IMR-90 (cell line): ENCODE measurements around the gene KIAA1614. TPM values are rescaled to one million over a fixed set of nuclear protein-coding genes. Genes with fewer than 3 reads are reported as not detected.
A peak's percentile ranks its signal among the peaks of the same experiment; 100 is the strongest.

Experiments used
- ATAC-seq: fragments of 200-7000 bp; cut with Tn5 transposase; 2 replicates; pipeline ENCODE4 v1.9.1; 2020; ENCODE audit warnings: low read depth, mild to moderate bottlenecking, moderate library complexity
- BruUV-seq: library from RNA; stranded (reverse); fragments of 400-500 nt; replicated peaks from 2 replicates; lab custom pipeline; 2021; lab: Mats Ljungman, UMichigan
- CTCF ChIA-PET: fragments of 300-600 bp; formaldehyde crosslinking; extraction: SDS; loops from one replicate; lab custom pipeline; 2021; ENCODE audit warnings: antibody characterized with exemption; lab: Yijun Ruan, JAX
- POLR2A ChIA-PET: fragments of 300-600 bp; sonication (Branson Sonifier 250); formaldehyde crosslinking; loops from one replicate; lab custom pipeline; 2022; ENCODE audit warnings: antibody characterized with exemption; ENCODE audit not compliant: unreplicated experiment; lab: Charles Lee
- DNase-seq: peaks from one replicate; pipeline ENCODE4 v3.0.0; 2013
- H2AFZ ChIP-seq: replicated peaks from 2 replicates; pipeline ENCODE3; 2013; ENCODE audit warnings: low read length, mild to moderate bottlenecking; ENCODE audit not compliant: poor library complexity
- H2AK5ac ChIP-seq: 2 replicates; pipeline ENCODE4 v1.6.1; 2013; ENCODE audit warnings: low read depth, low read length, inconsistent platforms
- H2AK9ac ChIP-seq: replicated peaks from 2 replicates; pipeline ENCODE3; 2013; ENCODE audit warnings: mild to moderate bottlenecking, low read depth, low read length, moderate library complexity; ENCODE audit not compliant: poor library complexity
- H2BK120ac ChIP-seq: 2 replicates; pipeline ENCODE4 v1.6.1; 2013; ENCODE audit warnings: low read depth, low read length, inconsistent platforms
- H2BK15ac ChIP-seq: 3 replicates; pipeline ENCODE4 v1.6.1; 2013; ENCODE audit warnings: low read depth, low read length, inconsistent platforms
- H2BK20ac ChIP-seq: 2 replicates; pipeline ENCODE4 v1.6.1; 2013; ENCODE audit warnings: low read depth, mild to moderate bottlenecking, inconsistent platforms, low read length, moderate library complexity
- H2BK5ac ChIP-seq: 2 replicates; pipeline ENCODE4 v1.6.1; 2013; ENCODE audit warnings: mild to moderate bottlenecking, low read depth, low read length, inconsistent platforms; ENCODE audit not compliant: poor library complexity, severe bottlenecking
- H3K14ac ChIP-seq: replicated peaks from 2 replicates; pipeline ENCODE4 v1.6.1; 2013; ENCODE audit warnings: low read depth, low read length, inconsistent platforms
- H3K18ac ChIP-seq: 2 replicates; pipeline ENCODE4 v1.6.1; 2013; ENCODE audit warnings: low read depth, low read length, control low read depth
- H3K23ac ChIP-seq: 2 replicates; pipeline ENCODE4 v1.6.1; 2013; ENCODE audit warnings: low read depth, low read length, inconsistent platforms
- H3K27ac ChIP-seq: 2 replicates; pipeline ENCODE4 v1.5.1; 2013; ENCODE audit warnings: mild to moderate bottlenecking, control low read depth, low read length; ENCODE audit not compliant: insufficient read depth
- H3K27me3 ChIP-seq: 2 replicates; pipeline ENCODE4 v1.6.1; 2013; ENCODE audit warnings: low read length; ENCODE audit not compliant: control insufficient read depth, insufficient read depth
- H3K36me3 ChIP-seq: 2 replicates; pipeline ENCODE4 v1.6.1; 2013; ENCODE audit warnings: low read length, mixed read lengths; ENCODE audit not compliant: control insufficient read depth, insufficient read depth
- H3K4ac ChIP-seq: 2 replicates; pipeline ENCODE4 v1.6.1; 2013; ENCODE audit warnings: low read depth, low read length, inconsistent platforms
- H3K4me1 ChIP-seq: 2 replicates; pipeline ENCODE4 v1.6.1; 2013; ENCODE audit warnings: low read length, mixed read lengths; ENCODE audit not compliant: control insufficient read depth, insufficient read depth
- H3K4me2 ChIP-seq: 2 replicates; pipeline ENCODE4 v1.6.1; 2013; ENCODE audit warnings: low read depth, mild to moderate bottlenecking, control low read depth, low read length, moderate library complexity
- H3K4me3 ChIP-seq: 2 replicates; pipeline ENCODE4 v1.5.1; 2013; ENCODE audit warnings: low read depth, mild to moderate bottlenecking, control low read depth, low read length, moderate library complexity; ENCODE audit not compliant: insufficient read depth
- H3K56ac ChIP-seq: 2 replicates; pipeline ENCODE4 v1.6.1; 2013; ENCODE audit warnings: low read length, inconsistent platforms; ENCODE audit not compliant: insufficient read depth; ENCODE audit errors: extremely low read depth
- H3K79me1 ChIP-seq, 2 experiments: 2 replicates each; pipeline ENCODE4 v1.6.1; 2013; ENCODE audit warnings: low read length in 2 of 2, inconsistent platforms in 1 of 2, low read depth in 1 of 2
- H3K9ac ChIP-seq: 2 replicates; pipeline ENCODE4 v1.6.1; 2013; ENCODE audit warnings: low read depth, low read length, control low read depth
- H3K9me1 ChIP-seq: 2 replicates; pipeline ENCODE4 v1.6.1; 2013; ENCODE audit warnings: low read length, inconsistent platforms; ENCODE audit not compliant: insufficient read depth
- H3K9me3 ChIP-seq: 2 replicates; pipeline ENCODE4 v1.6.1; 2013; ENCODE audit warnings: low read length; ENCODE audit not compliant: control insufficient read depth, insufficient read depth
- H4K20me1 ChIP-seq: 2 replicates; pipeline ENCODE4 v1.6.1; 2013; ENCODE audit warnings: low read length, inconsistent platforms; ENCODE audit not compliant: insufficient read depth
- H4K5ac ChIP-seq: 2 replicates; pipeline ENCODE4 v1.6.1; 2013; ENCODE audit warnings: mild to moderate bottlenecking, low read depth, low read length, control low read depth
- H4K8ac ChIP-seq, 2 experiments: 2 replicates each; pipeline ENCODE4 v1.6.1; 2013; ENCODE audit warnings: low read depth in 2 of 2, low read length in 2 of 2, control low read depth in 1 of 2, inconsistent platforms in 1 of 2
- H4K91ac ChIP-seq: 2 replicates; pipeline ENCODE4 v1.6.1; 2013; ENCODE audit warnings: low read depth, low read length, inconsistent platforms; ENCODE audit not compliant: insufficient read depth
- BHLHE40 ChIP-seq: fragments of 150-350 bp; IDR thresholded peaks from 2 replicates; pipeline ENCODE4 v1.6.1; 2016; ENCODE audit warnings: mild to moderate bottlenecking, low read depth, low read length
- CEBPB ChIP-seq: IDR thresholded peaks from 2 replicates; pipeline ENCODE4 v1.6.1; 2012; ENCODE audit warnings: low read depth, low read length, improper control_type of control experiment
- MAZ ChIP-seq: IDR thresholded peaks from 2 replicates; pipeline ENCODE4 v1.6.1; 2012; ENCODE audit warnings: low read depth, mild to moderate bottlenecking, low read length, improper control_type of control experiment, moderate library complexity, borderline replicate concordance
- WGBS, 2 experiments: methylation state at CpG; one replicate each; pipeline versions ENCODE4 v1.1.5 to v1.1.7; 2013; ENCODE audit warnings: missing lambda C conversion rate in 2 of 2; ENCODE audit not compliant: insufficient read length in 1 of 2; ENCODE audit errors: extremely low coverage in 2 of 2; 5-methylcytosine and 5-hydroxymethylcytosine counted together
- dilution Hi-C: fragments of 300-500 bp; cut with HindIII; formaldehyde crosslinking; loops from one replicate; pipeline ENCODE4 v1.14.3; 2018; ENCODE audit warnings: low sequenced_read_pairs; ENCODE audit not compliant: unreplicated experiment
- in situ Hi-C: fragments of 300-500 bp; cut with MboI; formaldehyde crosslinking; loops from 3 replicates; pipeline ENCODE4 v1.14.3; 2019; ENCODE audit warnings: low sequenced_read_pairs, inconsistent platforms, mixed read lengths
- intact Hi-C: fragments of 100-400 bp; cut with micrococcal nuclease; formaldehyde crosslinking; loops from 2 replicates; pipeline ENCODE4 v1.10.0; 2022
- polyA plus RNA-seq, 3 experiments: library from polyadenylated mRNA; depleted of rRNA; stranded (reverse); fragments of >200 nt; gene quantifications; 2 replicates each; pipeline ENCODE4 v1.2.3, GENCODE V29; 2012; ENCODE audit warnings: low replicate concordance in 1 of 3
- total RNA-seq: library from RNA; depleted of rRNA; stranded (reverse); fragments of >200 nt; gene quantifications from 2 replicates; pipeline ENCODE4 v1.2.3, GENCODE V29; 2012; rRNA removed

KIAA1614 gene
- total and polyA plus RNA-seq, 2 of the 4 experiments (the other 2 are of a cell fraction), result 1.8 to 3.5 TPM

- no peaks in the 10 kb centered on the region for H3K9me3 ChIP-seq
- no peak overlapping the region for H2BK15ac ChIP-seq
- in situ Hi-C loops, result no loop called here
- POLR2A ChIA-PET, result no interaction called here
- H3K9me1 ChIP-seq, result peaks cover 3% of the 10 kb centered on the region; the same call in 1 of the 2 replicates
- H3K14ac ChIP-seq, result no peak overlapping the region
- DNase-seq (no peak), ATAC-seq (peak; percentile 49)
- peaks cover 8% of the 10 kb centered on the region for H3K4me1 ChIP-seq
- intact Hi-C loops, result no loop called here
- H3K56ac ChIP-seq, result no peak overlapping the region
- peak overlapping the region; percentile 50; the same call in 1 of the 2 replicates for H3K27ac ChIP-seq
- H3K27me3 ChIP-seq, result no peaks in the 10 kb centered on the region
- H3K23ac ChIP-seq, result no peak overlapping the region
- H4K20me1 ChIP-seq, result peaks cover 3% of the 10 kb centered on the region; the same call in 1 of the 2 replicates
- BruUV-seq, result no TSS peak
- no peak overlapping the region for H2AK5ac ChIP-seq
- no peak overlapping the region; the same call in 1 of the 2 replicates for H3K4me2 ChIP-seq
- H4K91ac ChIP-seq, result no peak overlapping the region
- H3K4me3 ChIP-seq, result no peak overlapping the region
- H3K4ac ChIP-seq, result no peak overlapping the region
- H3K18ac ChIP-seq, result no peak overlapping the region
- no peak overlapping the region for H2BK20ac ChIP-seq
- H2BK5ac ChIP-seq, result peak overlapping the region; percentile 11
- H3K36me3 ChIP-seq, result peaks cover 11% of the 10 kb centered on the region
- dilution Hi-C loops, result no loop called here
- CTCF ChIA-PET, result no interaction called here
- H4K5ac ChIP-seq, result no peak overlapping the region
- no peak overlapping the region for H2AFZ ChIP-seq
- no peak overlapping the region for H4K8ac ChIP-seq
- H2AK9ac ChIP-seq, result no peak overlapping the region
- WGBS, 2 experiments, result no CpG with 5 or more reads among the region's 4 CpGs
- H3K9ac ChIP-seq, result no peak overlapping the region
- peaks cover 24 to 38% of the 10 kb centered on the region in 2 experiments for H3K79me1 ChIP-seq
- peak; percentile 62 for TF ChIP-seq CEBPB
- no peak for TF ChIP-seq BHLHE40
- no peak for TF ChIP-seq MAZ
- H2BK120ac ChIP-seq, result no peak overlapping the region
Measured at GRCh38 chr1:180997843-180998504, 85.3 kb downstream of the KIAA1614 start.

Other genes with a start within 250 kb of the KIAA1614 start
- gene STX6, start 110.0 kb downstream of the KIAA1614 start, total RNA-seq, result 31.4 and 38.0 TPM in 2 replicates
- gene STX6, start 110.0 kb downstream of the KIAA1614 start, polyA plus RNA-seq (2012; rRNA removed), result 14.5 and 16.0 TPM in 2 replicates
- 5.0 and 6.1 TPM in 2 replicates for gene MR1, start 121.1 kb downstream of the KIAA1614 start, total RNA-seq
- 5.0 and 6.0 TPM in 2 replicates for gene MR1, start 121.1 kb downstream of the KIAA1614 start, polyA plus RNA-seq (2012; rRNA removed)
- gene IER5, start 175.8 kb downstream of the KIAA1614 start, total RNA-seq, result 15.8 and 29.4 TPM in 2 replicates
- gene IER5, start 175.8 kb downstream of the KIAA1614 start, polyA plus RNA-seq (2012; rRNA removed), result 27.1 and 28.9 TPM in 2 replicates